GM21515 (cell line): ENCODE results near the gene TMEM269.

ENCODE experiments used
- ATAC-seq: cut with Tn5 transposase; IDR thresholded peaks from one replicate; pipeline ENCODE4 v1.9.1; 2021; ENCODE audit not compliant: unreplicated experiment

Gene TMEM269

GRCh38 chr1:42784946-42785693 is at the start of gene TMEM269:
TMEM269 (plus strand) TSS chr1:42784991; CDS start chr1:42789894, 4,903 bp downstream.
- ATAC-seq = no peak

GRCh38 chr1:42735056-42735455 is 49.7 kb upstream of the TMEM269 start:
- ATAC-seq = no peak

- ATAC-seq = no peak
Observed at GRCh38 chr1:42735477-42736105, 49.2 kb upstream of the TMEM269 start.

GRCh38 chr1:42736152-42736551 is 48.6 kb upstream of the TMEM269 start:
- no peak for ATAC-seq

- no peak for ATAC-seq
Observed at GRCh38 chr1:42736571-42737200, 48.1 kb upstream of the TMEM269 start.

- ATAC-seq = no peak
Observed at GRCh38 chr1:42737257-42737656, 47.5 kb upstream of the TMEM269 start.

- ATAC-seq = no peak
Observed at GRCh38 chr1:42737986-42738677, 46.7 kb upstream of the TMEM269 start.

GRCh38 chr1:42738678-42739226 is 46.0 kb upstream of the TMEM269 start:
- no peak for ATAC-seq

GRCh38 chr1:42739753-42740700 is 44.8 kb upstream of the TMEM269 start, which contains the start of gene CLDN19:
CLDN19 (minus strand) TSS chr1:42740236; CDS start chr1:42740063, 173 bp downstream.
- no peak for ATAC-seq

- no peak for ATAC-seq
Observed at GRCh38 chr1:42740851-42741580, 43.8 kb upstream of the TMEM269 start.

GRCh38 chr1:42741706-42742105 is 43.1 kb upstream of the TMEM269 start:
- ATAC-seq = no peak

GRCh38 chr1:42742141-42742540 is 42.6 kb upstream of the TMEM269 start:
- no peak for ATAC-seq

GRCh38 chr1:42742617-42743316 is 42.0 kb upstream of the TMEM269 start:
- no peak for ATAC-seq

GRCh38 chr1:42743317-42744147 is 41.3 kb upstream of the TMEM269 start:
- no peak for ATAC-seq

- ATAC-seq = no peak
Observed at GRCh38 chr1:42744148-42744413, 40.7 kb upstream of the TMEM269 start.

- no peak for ATAC-seq
Observed at GRCh38 chr1:42745851-42746250, 38.9 kb upstream of the TMEM269 start.

GRCh38 chr1:42746436-42747105 is 38.2 kb upstream of the TMEM269 start:
- no peak for ATAC-seq

- no peak for ATAC-seq
Observed at GRCh38 chr1:42747125-42747524, 37.7 kb upstream of the TMEM269 start.
